HG03159 (cell line): Measurements from ENCODE around the gene LCOR.
"Not testable (repeated sequence)": the region's sequence is repeated elsewhere in the genome, so short reads cannot be mapped to it uniquely, and the experiment has no call there.

Source experiments
- ATAC-seq: cut with Tn5 transposase; IDR thresholded peaks from one replicate; pipeline ENCODE4 v1.9.1; 2021; ENCODE audit warnings: mild to moderate bottlenecking, moderate library complexity; ENCODE audit not compliant: unreplicated experiment

Gene LCOR

DNA sequence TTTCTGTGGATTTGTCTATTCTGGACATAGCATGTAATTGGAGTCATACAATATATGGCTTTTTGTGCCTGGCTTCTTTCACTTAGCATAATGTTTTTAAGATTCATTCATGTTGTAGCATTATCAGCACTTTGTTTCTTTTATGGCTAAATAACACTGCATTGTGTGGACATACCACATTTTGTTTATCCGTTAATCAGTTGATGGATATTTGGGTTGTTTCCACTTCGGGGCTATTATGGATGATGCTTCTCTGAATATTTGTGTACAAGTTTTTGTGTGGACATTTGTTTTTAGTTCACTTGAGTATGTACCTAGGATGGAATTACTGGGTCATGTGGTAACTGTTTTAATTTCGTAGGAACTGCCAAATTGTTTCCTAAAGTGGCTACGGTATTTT is 6.4 kb downstream of the LCOR start:
- ATAC-seq = no peak

DNA sequence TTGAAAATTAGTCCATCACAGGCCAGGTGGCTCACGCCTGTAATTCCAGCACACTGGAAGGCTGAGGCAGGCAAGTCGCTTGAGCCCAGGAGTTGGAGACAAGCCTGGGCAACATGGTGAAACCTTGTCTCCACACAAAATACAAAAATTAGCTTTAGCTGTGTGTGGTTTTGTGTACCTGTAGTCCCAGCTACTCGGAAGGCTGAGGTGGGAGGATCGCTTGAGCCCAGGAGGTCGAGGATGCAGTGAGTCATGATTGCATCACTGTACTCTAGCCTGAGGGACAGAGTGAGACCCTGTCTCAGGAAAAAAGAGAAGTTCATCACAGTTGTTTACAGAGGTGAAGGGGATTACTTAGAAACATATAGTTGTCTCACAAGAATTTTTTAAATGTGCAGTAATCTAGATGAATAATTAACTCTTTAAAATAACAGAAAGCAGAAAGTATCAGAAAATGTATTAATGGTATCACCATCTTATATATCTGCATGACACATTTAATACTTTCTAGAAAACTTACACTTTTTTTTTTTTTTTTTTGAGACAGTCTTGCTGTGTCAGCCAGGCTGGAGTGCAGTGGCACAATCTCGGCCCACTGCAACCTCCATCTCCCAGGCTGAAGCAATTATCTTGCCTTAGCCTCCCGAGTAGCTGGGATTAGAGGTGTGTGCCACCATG is 8.9 kb downstream of the LCOR start:
- ATAC-seq = no peak

DNA sequence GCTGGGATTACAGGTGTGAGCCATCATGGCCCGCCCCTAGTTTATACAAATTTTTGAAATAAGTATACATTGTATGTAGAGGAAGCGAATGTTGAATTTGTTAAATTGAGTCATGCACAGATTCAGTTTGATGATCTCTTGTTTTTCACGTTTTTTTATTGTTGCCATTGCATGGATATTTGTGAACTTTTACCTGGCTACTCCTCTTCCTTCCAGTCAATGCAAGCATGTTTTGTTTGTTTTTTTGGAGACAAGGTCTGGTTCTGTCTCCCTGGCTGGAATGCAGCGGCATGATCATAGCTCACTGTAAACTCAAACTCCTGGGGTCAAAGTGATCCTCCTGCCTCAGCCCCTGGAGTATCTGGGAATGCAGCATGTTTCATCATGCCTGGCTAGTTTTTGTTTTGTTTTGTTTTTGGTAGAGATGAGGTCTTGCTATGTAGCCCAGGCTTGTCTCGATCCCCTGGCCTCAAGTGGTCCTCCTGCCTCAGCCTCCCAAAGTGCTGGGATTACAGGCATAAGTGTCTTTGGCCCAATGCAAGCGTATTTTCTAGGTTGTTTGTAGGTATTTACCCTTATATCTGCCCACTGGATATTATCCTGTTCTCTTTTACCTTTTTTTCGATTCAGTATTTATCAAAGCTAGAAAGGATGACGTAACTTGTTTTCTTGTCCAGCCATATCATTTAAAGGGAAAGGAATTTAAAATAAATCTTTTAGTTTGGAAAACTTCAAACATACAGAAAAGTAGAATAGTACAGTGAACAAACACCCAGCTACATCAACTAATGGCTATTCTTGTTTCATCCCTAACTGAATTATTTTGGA is 11.0 kb downstream of the LCOR start:
- ATAC-seq = no peak

- ATAC-seq = no peak
Measured at GRCh38 chr10:96843823-96844222, 11.7 kb downstream of the LCOR start.

DNA sequence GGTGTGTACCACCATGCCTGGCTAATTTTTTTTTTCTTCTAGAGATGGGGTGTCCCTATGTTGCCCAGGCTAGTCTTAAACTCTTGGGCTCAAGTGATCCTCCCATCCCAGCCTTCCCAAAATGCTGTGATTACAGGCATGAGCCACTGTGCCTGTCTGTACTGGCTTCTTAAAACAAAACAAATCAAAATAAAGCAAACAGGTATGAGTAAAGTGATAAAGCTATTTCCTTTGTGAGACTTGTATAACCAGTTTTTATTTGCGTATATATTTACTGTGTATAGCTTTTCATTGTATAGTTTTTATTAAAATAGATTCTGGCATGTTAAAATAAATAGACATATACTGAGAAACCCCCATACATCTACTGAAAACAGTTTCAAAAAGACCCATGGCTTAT is 14.3 kb downstream of the LCOR start:
- no peak for ATAC-seq

- ATAC-seq = no peak
Measured at GRCh38 chr10:96846926-96847325, 14.8 kb downstream of the LCOR start.

DNA sequence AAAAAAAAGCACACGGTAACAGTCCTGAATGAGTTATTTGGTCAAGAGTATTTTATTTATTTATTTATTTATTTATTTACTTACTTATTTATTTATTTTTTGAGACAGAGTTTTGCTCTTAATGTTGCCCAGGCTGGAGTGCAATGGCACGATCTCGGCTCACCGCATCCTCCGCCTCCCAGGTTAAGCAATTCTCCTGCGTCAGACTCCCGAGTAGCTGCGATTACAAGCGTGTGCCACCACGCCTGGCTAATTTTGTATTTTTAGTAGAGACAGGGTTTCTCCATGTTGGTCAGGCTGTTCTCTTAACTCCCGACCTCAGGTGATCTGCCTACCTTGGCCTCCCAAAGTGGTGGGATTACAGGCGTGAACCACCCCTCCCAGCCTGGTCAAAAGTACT is 15.3 kb downstream of the LCOR start:
- not testable (repeated sequence) for ATAC-seq

DNA sequence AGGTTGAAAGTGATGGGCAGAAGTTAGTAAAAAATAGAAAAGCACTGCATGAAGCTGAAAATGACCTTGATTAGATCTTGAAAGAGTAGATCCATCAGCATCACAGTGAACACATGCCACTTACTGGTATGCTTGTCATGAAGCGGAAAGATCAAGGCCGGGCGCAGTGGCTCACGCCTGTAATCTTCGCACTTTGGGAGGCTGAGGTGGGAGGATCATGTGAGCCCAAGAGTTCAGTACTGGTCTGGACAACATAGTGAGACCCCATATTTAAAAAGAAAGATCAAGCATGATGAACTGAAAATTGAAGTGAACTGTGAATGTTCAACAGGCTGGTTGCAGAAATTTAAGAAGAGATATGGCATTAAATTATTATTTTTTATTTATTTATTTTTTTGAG is 18.0 kb downstream of the LCOR start:
- no peak for ATAC-seq

- no peak for ATAC-seq
Measured at GRCh38 chr10:96850825-96851224, 18.7 kb downstream of the LCOR start.

DNA sequence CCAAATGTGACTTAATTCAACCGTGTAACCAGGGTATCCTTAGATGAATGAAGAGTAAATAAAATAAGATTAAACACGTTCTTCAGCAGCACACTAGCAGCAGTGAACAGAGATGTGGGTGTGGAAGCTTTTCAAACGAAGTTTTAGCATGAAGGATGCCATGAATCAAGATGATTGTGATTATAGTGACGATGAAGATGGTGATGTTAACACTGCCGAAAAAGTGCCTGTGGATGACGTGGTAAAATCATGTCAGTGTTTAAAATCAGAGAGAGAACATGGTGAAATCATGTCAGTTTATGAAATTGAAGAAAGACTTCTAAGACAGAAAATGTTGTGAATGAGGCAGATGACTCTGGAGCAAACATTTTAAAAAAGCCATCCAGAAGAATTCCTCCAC is 19.2 kb downstream of the LCOR start:
- ATAC-seq = no peak

GRCh38 chr10:96856317-96856716 is 24.2 kb downstream of the LCOR start:
- no peak for ATAC-seq

- ATAC-seq = no peak
Measured at GRCh38 chr10:96857301-96858012, 25.4 kb downstream of the LCOR start.

GRCh38 chr10:96858038-96858705 is 26.1 kb downstream of the LCOR start:
- ATAC-seq = no peak

DNA sequence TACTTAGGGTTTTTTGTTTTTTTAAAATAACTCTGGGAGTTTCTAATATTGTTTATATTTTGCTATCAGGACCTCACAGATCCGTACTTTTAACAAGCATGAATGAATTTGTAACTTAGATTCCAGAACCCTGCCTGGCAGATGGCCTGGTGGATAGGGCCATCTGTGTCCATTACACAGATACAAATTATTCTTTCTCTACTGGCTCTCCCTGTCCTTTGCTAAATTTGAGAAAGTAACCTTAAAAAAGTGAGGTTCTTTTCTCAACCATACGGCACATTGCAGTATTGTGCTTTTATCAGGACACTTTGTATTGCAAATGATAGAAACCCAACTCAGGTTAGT is 26.6 kb downstream of the LCOR start:
- no peak for ATAC-seq

DNA sequence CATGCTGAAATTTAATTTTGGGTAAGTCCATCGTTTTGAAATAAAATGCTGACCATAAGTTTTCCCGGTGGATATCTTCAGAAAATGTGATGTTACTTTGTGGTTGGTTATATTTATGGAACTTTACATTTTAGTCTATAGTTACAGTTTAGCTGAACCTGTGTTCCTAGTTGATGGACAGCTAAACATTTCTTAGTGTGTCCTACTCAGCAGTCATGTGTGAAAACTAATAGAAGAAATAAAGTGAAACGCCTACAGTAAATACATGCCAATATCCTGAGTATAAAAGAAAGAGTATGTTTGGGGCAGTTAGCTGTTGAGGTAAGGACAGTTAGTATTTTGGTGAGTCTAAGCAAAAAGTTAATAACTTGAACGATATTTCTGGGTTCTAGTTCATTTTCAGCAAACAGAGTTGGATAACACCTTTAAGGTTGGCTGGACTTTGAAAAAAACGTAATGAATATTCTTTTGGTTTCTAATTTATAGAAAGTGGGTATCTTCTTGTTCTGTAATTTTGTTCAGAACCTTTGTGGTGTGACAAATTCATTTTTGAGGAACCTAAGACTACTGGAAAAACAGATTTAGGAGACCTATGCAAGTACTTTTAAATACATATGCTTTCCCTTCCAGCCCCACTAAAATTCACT is 28.7 kb downstream of the LCOR start:
- no peak for ATAC-seq

GRCh38 chr10:96863922-96864543 is 31.9 kb downstream of the LCOR start:
- ATAC-seq = peak; percentile 79

DNA sequence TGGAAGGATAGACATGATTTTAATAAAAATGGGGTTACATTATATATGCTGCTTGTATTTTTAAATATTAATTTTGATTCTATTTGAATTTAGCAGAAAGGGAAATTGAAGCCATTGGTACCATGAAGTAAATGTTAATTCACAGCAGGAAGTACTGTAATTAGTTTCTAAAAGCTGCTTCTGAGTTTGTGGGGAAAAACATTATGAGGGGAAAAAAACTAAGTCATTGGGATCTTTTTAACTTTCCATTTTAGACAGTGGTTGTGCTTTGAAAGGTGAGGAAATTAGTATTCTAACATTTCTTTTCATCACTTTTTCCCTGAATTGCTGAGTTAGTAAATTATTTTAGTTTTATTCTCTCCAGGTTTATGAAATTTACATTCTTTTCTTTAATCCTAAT is 41.0 kb downstream of the LCOR start:
- ATAC-seq = no peak

- ATAC-seq = no peak
Measured at GRCh38 chr10:96873756-96874467, 41.8 kb downstream of the LCOR start.

DNA sequence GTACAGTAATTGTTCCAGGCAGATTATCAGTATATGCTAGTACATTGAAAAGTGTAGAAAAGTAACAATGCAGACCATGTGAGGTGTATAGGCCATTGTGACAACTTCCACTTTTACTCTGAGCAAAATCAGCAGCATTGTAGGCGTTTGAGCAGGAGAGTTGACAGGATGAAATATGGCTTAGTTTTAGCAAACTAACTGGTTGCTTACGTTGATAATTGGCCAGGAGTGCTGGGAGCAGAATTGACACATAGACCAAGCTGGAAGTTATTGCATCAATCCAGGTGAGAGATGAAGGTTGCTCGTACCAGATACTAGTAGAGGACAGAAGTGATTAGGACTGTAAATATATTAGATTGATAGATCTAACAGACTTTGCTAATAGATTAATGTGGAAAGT is 46.0 kb downstream of the LCOR start:
- no peak for ATAC-seq

DNA sequence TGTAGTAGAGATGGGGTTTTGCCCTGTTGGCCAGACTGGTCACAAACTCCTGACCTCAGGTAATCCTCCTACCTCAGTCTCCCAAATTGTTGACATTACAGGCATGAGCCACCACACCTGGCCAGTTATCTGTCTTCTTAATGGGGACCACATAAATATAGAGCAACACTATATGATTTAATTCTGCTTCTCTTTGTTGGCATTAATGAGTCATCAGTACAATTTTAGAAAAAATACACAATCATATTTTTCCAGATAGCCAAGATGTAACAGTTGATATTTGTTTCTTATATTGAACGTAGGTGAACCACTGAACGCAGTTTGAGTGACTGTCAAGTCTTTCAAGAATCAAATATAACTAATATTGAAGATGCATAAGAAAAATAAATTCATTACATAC is 48.5 kb downstream of the LCOR start:
- ATAC-seq = no peak
